GM12878 (cell line): ENCODE measurements around the gene NPHP3. TPM values are rescaled to one million over a fixed set of nuclear protein-coding genes. Genes with fewer than 3 reads are reported as not detected.

Experiments used
- ATAC-seq: fragments of 200-7000 bp; cut with Tn5 transposase; 3 replicates; pipeline ENCODE4 v1.9.1; 2020; ENCODE audit warnings: mild to moderate bottlenecking, moderate library complexity
- BruUV-seq: library from RNA; stranded (reverse); fragments of 400-500 nt; replicated peaks from 2 replicates; lab custom pipeline; 2021; lab: Mats Ljungman, UMichigan
- CTCF ChIA-PET: fragments of 300-600 bp; sonication (Branson Sonifier 250); formaldehyde crosslinking; extraction: SDS; loops from one replicate; lab custom pipeline; 2021; ENCODE audit warnings: inconsistent platforms; lab: Yijun Ruan, JAX
- POLR2A ChIA-PET: fragments of 350-600 bp; formaldehyde crosslinking; extraction: SDS; loops from one replicate; lab custom pipeline; 2021; ENCODE audit warnings: inconsistent platforms; lab: Charles Lee
- RAD21 ChIA-PET: fragments of 300-600 bp; sonication (Branson Sonifier 250); formaldehyde crosslinking; loops from one replicate; lab custom pipeline; 2023; ENCODE audit warnings: antibody characterized with exemption; ENCODE audit not compliant: unreplicated experiment; lab: Charles Lee
- SMC1A ChIA-PET: fragments of 300-600 bp; sonication (Branson Sonifier 250); formaldehyde crosslinking; loops from one replicate; lab custom pipeline; 2023; ENCODE audit not compliant: unreplicated experiment, uncharacterized antibody; lab: Charles Lee
- DNase-seq: peaks from one replicate; pipeline ENCODE4 v3.0.0-alpha.2; 2011; ENCODE audit warnings: low read depth, low spot score
- FAIRE-seq: peaks from 3 replicates; lab custom pipeline; 2011; peaks lifted over from hg19 to GRCh38; lab: Jason Lieb, UNC
- H2AFZ ChIP-seq: 2 replicates; pipeline ENCODE4 v1.6.0; 2011; ENCODE audit warnings: low read depth, low read length, control low read depth; ENCODE audit not compliant: control insufficient read depth
- H3K27ac ChIP-seq: 2 replicates; pipeline ENCODE4 v1.5.1; 2011; ENCODE audit warnings: control low read depth; ENCODE audit not compliant: control insufficient read depth, insufficient read depth
- H3K27me3 ChIP-seq, 2 experiments: replicated peaks in 1 of 2; 2 replicates each; pipeline versions ENCODE4 v1.6.0 to v1.6.1; 2011; ENCODE audit warnings: low read length in 1 of 2; ENCODE audit not compliant: control insufficient read depth in 2 of 2, insufficient read depth in 2 of 2
- H3K36me3 ChIP-seq, 2 experiments: 2 replicates each; pipeline ENCODE4 v1.5.1; 2011; ENCODE audit warnings: low read length in 1 of 2; ENCODE audit not compliant: control insufficient read depth in 2 of 2, insufficient read depth in 2 of 2
- H3K4me1 ChIP-seq: 2 replicates; pipeline ENCODE4 v1.6.1; 2011; ENCODE audit warnings: mild to moderate bottlenecking, low read length, moderate library complexity, mixed read lengths; ENCODE audit not compliant: control insufficient read depth, insufficient read depth
- H3K4me2 ChIP-seq: 2 replicates; pipeline ENCODE4 v1.6.0; 2011; ENCODE audit warnings: control low read depth; ENCODE audit not compliant: control insufficient read depth, insufficient read depth
- H3K4me3 ChIP-seq: fragments of 200-600 bp; sonication (generic); 2 replicates; pipeline ENCODE4 v1.5.1; 2016
- H3K79me2 ChIP-seq: 2 replicates; pipeline ENCODE4 v1.6.0; 2011; ENCODE audit warnings: low read length; ENCODE audit not compliant: control insufficient read depth, insufficient read depth
- H3K9ac ChIP-seq: 2 replicates; pipeline ENCODE4 v1.8.0; 2011; ENCODE audit warnings: low read length, control low read depth, mixed read lengths; ENCODE audit not compliant: control insufficient read depth, insufficient read depth
- H3K9me3 ChIP-seq: replicated peaks from 3 replicates; pipeline ENCODE4 v1.5.1; 2011; ENCODE audit warnings: mild to moderate bottlenecking, low read length; ENCODE audit not compliant: control insufficient read depth, insufficient read depth
- H4K20me1 ChIP-seq: 2 replicates; pipeline ENCODE4 v1.6.0; 2011; ENCODE audit not compliant: control insufficient read depth, insufficient read depth
- CHD4 ChIP-seq: fragments of 200-600 bp; sonication (generic); IDR thresholded peaks from 2 replicates; pipeline ENCODE4 v1.6.1; 2016; ENCODE audit warnings: mild to moderate bottlenecking
- MEF2A ChIP-seq: IDR thresholded peaks from 2 replicates; pipeline ENCODE4 v1.6.1; 2011; ENCODE audit warnings: low read depth, mild to moderate bottlenecking, low read length, moderate library complexity; ENCODE audit not compliant: insufficient read depth
- NFYB ChIP-seq: IDR thresholded peaks from 2 replicates; pipeline ENCODE4 v1.6.1; 2011; ENCODE audit warnings: low read depth, mild to moderate bottlenecking, low read length, improper control_type of control experiment, moderate library complexity; ENCODE audit not compliant: insufficient read depth
- POU2F2 ChIP-seq: IDR thresholded peaks from 3 replicates; pipeline ENCODE4 v1.6.1; 2011; ENCODE audit warnings: low read depth, mild to moderate bottlenecking, low read length, borderline replicate concordance
- RUNX3 ChIP-seq: IDR thresholded peaks from 2 replicates; pipeline ENCODE4 v1.6.1; 2012; ENCODE audit warnings: low read length, inconsistent platforms
- SUPT20H ChIP-seq: IDR thresholded peaks from 2 replicates; pipeline ENCODE4 v1.6.1; 2011; ENCODE audit warnings: low read depth, mild to moderate bottlenecking, low read length, moderate library complexity, borderline replicate concordance; ENCODE audit not compliant: control insufficient read depth
- ZBED1 ChIP-seq: IDR thresholded peaks from 2 replicates; pipeline ENCODE4 v1.6.1; 2016; ENCODE audit warnings: borderline replicate concordance
- WGBS: methylation state at CpG from one replicate; pipeline ENCODE4 v1.1.6; 2016; ENCODE audit warnings: low lambda C conversion rate; ENCODE audit not compliant: insufficient replicate concordance, insufficient coverage; ENCODE audit errors: missing lambda C conversion rate; 5-methylcytosine and 5-hydroxymethylcytosine counted together
- in situ Hi-C: fragments of 300-500 bp; cut with MboI; formaldehyde crosslinking; loops from 9 replicates; pipeline ENCODE4 v1.14.3; 2018; ENCODE audit warnings: mixed read lengths
- intact Hi-C: fragments of 100-400 bp; cut with micrococcal nuclease; formaldehyde crosslinking; loops from one replicate; pipeline ENCODE4 v1.14.2; 2022; ENCODE audit not compliant: unreplicated experiment
- polyA plus RNA-seq, 11 experiments: library from polyadenylated mRNA; depleted of rRNA in 4 of 11; unstranded in 6 of 11; stranded (reverse) in 5 of 11; fragments of >200 nt; fragmentation: Nextera tagmentation in 4 of 11; fragmentation: Illumina TruSeq in 1 of 11; extraction: Ambion mirVana in 4 of 11; extraction: Trizol in 1 of 11; gene quantifications; 1 replicate in 1 of 11; 2 replicates in 10 of 11; pipeline versions ENCODE4 v1.2.1 to v1.2.3, GENCODE V29; 2011 to 2016; ENCODE audit warnings: inconsistent platforms in 2 of 11, missing spikeins in 2 of 11, low read depth in 1 of 11
- total RNA-seq, 4 experiments: library from RNA; depleted of rRNA in 3 of 4; stranded (reverse); fragments of >200 nt in 3 of 4; fragmentation: Illumina TruSeq in 1 of 4; extraction: Trizol in 1 of 4; gene quantifications; 2 replicates each; pipeline versions ENCODE4 v1.2.1 to v1.2.3, GENCODE V29; 2013 to 2021
- TF ChIP-seq, protein P1 (sequence below): fragments of 450-650 bp; IDR thresholded peaks from 2 replicates; pipeline ENCODE4 v1.6.1; 2016; ENCODE audit warnings: mild to moderate bottlenecking

NPHP3 gene
- total and polyA plus RNA-seq, 10 of the 15 experiments (the other 5 are each of a cell fraction or from before 2014, with no cell fraction given), result 0.84 to 11.7 (median 2.9) TPM

DNA sequence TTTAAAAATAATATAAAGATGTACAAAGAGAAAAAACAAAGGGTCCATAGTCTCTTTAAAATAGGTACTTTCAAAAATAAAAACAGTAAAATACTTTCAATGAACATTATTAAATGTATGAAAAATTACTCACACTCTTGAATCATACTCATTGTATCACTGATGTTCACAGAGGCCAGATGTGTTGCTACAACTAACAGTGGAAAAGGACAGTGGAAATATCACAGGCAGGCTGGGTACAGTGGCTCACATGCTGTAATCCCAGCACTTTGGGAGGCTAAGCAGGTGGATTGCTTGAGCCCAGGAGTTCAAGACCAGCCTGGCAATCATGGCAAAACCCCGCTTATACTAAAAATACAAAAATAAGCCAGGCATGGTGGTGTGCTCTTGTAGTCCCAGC lies 26.8 kb downstream of the NPHP3 start (continued):
- TF ChIP-seq, protein P1, sequence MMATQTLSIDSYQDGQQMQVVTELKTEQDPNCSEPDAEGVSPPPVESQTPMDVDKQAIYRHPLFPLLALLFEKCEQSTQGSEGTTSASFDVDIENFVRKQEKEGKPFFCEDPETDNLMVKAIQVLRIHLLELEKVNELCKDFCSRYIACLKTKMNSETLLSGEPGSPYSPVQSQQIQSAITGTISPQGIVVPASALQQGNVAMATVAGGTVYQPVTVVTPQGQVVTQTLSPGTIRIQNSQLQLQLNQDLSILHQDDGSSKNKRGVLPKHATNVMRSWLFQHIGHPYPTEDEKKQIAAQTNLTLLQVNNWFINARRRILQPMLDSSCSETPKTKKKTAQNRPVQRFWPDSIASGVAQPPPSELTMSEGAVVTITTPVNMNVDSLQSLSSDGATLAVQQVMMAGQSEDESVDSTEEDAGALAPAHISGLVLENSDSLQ, result no peak
- TF ChIP-seq SUPT20H (no peak), ZBED1 (no peak), RUNX3 (no peak)

DNA sequence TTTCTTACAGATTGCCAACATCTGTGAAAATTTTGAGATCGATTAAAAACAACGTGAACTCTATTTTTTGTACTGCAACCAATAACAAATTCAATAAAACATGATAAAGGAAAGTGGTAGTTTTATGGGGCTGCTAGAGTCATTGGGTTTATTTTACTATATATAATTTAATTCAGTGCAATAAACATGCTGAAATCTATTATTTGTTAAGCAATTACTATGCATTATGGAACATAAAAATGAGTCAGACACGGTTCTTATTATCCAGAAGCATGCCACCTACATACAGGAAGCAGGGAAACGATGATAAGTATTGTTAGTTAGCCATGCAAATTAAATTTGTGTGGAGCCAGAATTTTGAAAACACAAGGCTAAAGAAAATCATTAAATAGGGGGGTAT lies 27.2 kb downstream of the NPHP3 start:
- intact Hi-C loops (no loop called here), in situ Hi-C loops (no loop called here)
- Histone ChIP-seq H3K9ac (no peak overlapping the region), H3K36me3 (no peaks in the 10 kb centered on the region; a peak in 2 of 4 replicates), H3K4me1 (no peaks in the 10 kb centered on the region), H3K4me3 (no peak overlapping the region), H3K4me2 (no peak overlapping the region), H3K27ac (no peak overlapping the region), H4K20me1 (no peaks in the 10 kb centered on the region), H3K9me3 (no peaks in the 10 kb centered on the region), H2AFZ (no peak overlapping the region), H3K27me3 (no peaks in the 10 kb centered on the region), H3K79me2 (no peaks in the 10 kb centered on the region)
- no peak for TF ChIP-seq CHD4
- no peak for TF ChIP-seq POU2F2
- TF ChIP-seq MEF2A, result no peak
- no peak for TF ChIP-seq NFYB
- no peak for TF ChIP-seq ZBED1
- no TSS peak for BruUV-seq
- ATAC-seq, result no peak
- CTCF ChIA-PET, result interaction anchor here (1.5 kb wide), 1 partner anchor 9 kb away, joined by 5 read pairs; no protein-coding TSS in a partner anchor
- SMC1A ChIA-PET, result no interaction called here
- POLR2A ChIA-PET, result no interaction called here
- DNase-seq, result no peak
- 63% methylated on average over 4 of the region's 4 CpGs for WGBS
- FAIRE-seq, result no peak
- RAD21 ChIA-PET, result no interaction called here
